DND-41 (cell line): Measurements from ENCODE around the gene IQGAP3.

Source experiments
- ATAC-seq: fragments of 200-7000 bp; cut with Tn5 transposase; 3 replicates; pipeline ENCODE4 v1.9.1; 2021; ENCODE audit warnings: low read depth; ENCODE audit not compliant: insufficient read depth
- DNase-seq: peaks from one replicate; pipeline ENCODE4 v3.0.0-alpha.2; 2020
- H2AFZ ChIP-seq: 2 replicates; pipeline ENCODE4 v1.6.0; 2012; ENCODE audit warnings: low read depth, low read length
- H3K27ac ChIP-seq: 2 replicates; pipeline ENCODE4 v1.5.1; 2012; ENCODE audit warnings: low read length, inconsistent platforms
- H3K27me3 ChIP-seq: fragments of 200-600 bp; sonication (generic); 2 replicates; pipeline ENCODE4 v1.6.0; 2012; ENCODE audit warnings: low read length, mild to moderate bottlenecking, inconsistent platforms; ENCODE audit not compliant: insufficient read depth, poor library complexity
- H3K36me3 ChIP-seq: 2 replicates; pipeline ENCODE4 v1.5.1; 2012; ENCODE audit warnings: low read length, inconsistent platforms; ENCODE audit not compliant: insufficient read depth
- H3K4me1 ChIP-seq: 2 replicates; pipeline ENCODE4 v1.5.1; 2012; ENCODE audit warnings: mild to moderate bottlenecking, low read length; ENCODE audit not compliant: insufficient read depth
- H3K4me2 ChIP-seq: 2 replicates; pipeline ENCODE4 v1.6.0; 2012; ENCODE audit warnings: mild to moderate bottlenecking, moderate library complexity, low read length, inconsistent platforms; ENCODE audit not compliant: insufficient read depth
- H3K4me3 ChIP-seq, 2 experiments: fragments of 200-600 bp in 1 of 2; shearing (Covaris generic) in 1 of 2; 2 replicates each; pipeline ENCODE4 v1.5.1; 2012 to 2016; ENCODE audit warnings: inconsistent platforms in 2 of 2, low read length in 2 of 2, mild to moderate bottlenecking in 2 of 2, low read depth in 1 of 2, moderate library complexity in 1 of 2
- H3K79me2 ChIP-seq: 2 replicates; pipeline ENCODE4 v1.6.0; 2012; ENCODE audit warnings: low read length, inconsistent platforms; ENCODE audit not compliant: insufficient read depth
- H3K9ac ChIP-seq: 2 replicates; pipeline ENCODE4 v1.6.0; 2012; ENCODE audit warnings: low read depth, mild to moderate bottlenecking, inconsistent platforms, low read length, moderate library complexity
- H3K9me3 ChIP-seq: 2 replicates; pipeline ENCODE4 v1.5.1; 2012; ENCODE audit warnings: low read length, moderate library complexity, mild to moderate bottlenecking, inconsistent platforms; ENCODE audit not compliant: insufficient read depth, severe bottlenecking
- H4K20me1 ChIP-seq: 2 replicates; pipeline ENCODE4 v1.6.0; 2012; ENCODE audit warnings: low read length; ENCODE audit not compliant: insufficient read depth
- EZH2 ChIP-seq: IDR thresholded peaks from 3 replicates; pipeline ENCODE4 v1.6.1; 2012; ENCODE audit warnings: borderline replicate concordance, low read depth, mild to moderate bottlenecking, moderate library complexity, low read length, inconsistent platforms; ENCODE audit not compliant: severe bottlenecking
- TF ChIP-seq, protein P1 (sequence below): IDR thresholded peaks from 2 replicates; pipeline ENCODE4 v1.5.1; 2012; ENCODE audit warnings: borderline replicate concordance, low read length, moderate library complexity, mild to moderate bottlenecking; ENCODE audit not compliant: poor library complexity, severe bottlenecking; ENCODE audit errors: extremely low read depth

Gene IQGAP3

DNA sequence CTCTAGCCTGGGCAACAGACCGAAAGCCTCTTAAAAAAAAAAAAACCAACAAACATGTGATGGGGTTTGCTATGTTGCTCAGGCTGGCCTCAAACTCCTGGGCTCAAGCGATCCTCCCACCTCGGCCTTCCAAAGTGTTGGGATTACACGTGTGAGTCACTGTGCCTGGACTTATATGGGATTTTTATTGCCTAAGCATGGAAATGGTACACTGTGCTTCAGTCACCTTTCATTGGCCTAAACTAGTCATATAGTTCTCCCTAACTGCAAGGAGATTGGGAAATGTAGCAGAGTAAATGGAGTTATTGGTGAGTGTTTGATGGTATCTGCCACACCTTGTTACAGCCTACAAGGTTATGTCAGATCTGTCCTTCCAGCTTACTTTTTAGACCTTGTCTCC lies 54.6 kb downstream of the IQGAP3 start:
- Histone ChIP-seq H3K36me3 (no peaks in the 10 kb centered on the region), H3K9me3 (no peaks in the 10 kb centered on the region), H3K4me1 (no peaks in the 10 kb centered on the region), H2AFZ (no peak overlapping the region), H4K20me1 (no peaks in the 10 kb centered on the region), H3K79me2 (no peaks in the 10 kb centered on the region), H3K27me3 (peaks cover 3% of the 10 kb centered on the region), H3K27ac (no peak overlapping the region), H3K4me3 (no peak overlapping the region), H3K4me2 (no peak overlapping the region), H3K9ac (no peak overlapping the region)
- DNase-seq (no peak), ATAC-seq (no peak)
- TF ChIP-seq EZH2 = no peak
- TF ChIP-seq, protein P1, sequence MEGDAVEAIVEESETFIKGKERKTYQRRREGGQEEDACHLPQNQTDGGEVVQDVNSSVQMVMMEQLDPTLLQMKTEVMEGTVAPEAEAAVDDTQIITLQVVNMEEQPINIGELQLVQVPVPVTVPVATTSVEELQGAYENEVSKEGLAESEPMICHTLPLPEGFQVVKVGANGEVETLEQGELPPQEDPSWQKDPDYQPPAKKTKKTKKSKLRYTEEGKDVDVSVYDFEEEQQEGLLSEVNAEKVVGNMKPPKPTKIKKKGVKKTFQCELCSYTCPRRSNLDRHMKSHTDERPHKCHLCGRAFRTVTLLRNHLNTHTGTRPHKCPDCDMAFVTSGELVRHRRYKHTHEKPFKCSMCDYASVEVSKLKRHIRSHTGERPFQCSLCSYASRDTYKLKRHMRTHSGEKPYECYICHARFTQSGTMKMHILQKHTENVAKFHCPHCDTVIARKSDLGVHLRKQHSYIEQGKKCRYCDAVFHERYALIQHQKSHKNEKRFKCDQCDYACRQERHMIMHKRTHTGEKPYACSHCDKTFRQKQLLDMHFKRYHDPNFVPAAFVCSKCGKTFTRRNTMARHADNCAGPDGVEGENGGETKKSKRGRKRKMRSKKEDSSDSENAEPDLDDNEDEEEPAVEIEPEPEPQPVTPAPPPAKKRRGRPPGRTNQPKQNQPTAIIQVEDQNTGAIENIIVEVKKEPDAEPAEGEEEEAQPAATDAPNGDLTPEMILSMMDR = no peak

DNA sequence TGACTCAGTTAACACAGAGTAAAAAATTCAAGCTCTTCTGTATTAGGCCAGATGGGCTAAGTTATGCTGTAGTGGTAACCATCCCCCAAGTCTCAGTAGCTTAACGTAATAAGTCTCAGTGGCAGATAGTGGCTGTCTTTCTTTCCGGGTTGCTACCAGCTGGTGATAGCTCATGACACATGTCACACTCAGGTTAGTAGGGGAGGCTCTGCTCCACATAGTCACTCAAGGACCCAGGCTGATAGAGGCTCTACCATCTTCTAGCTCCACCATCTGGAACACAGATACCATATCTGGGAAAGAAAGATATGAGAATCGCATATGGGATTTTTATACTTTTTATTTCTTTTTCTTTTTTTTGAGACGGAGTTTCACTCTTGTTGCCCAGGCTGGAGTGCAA lies 55.5 kb downstream of the IQGAP3 start:
- no peaks in the 10 kb centered on the region for H3K79me2 ChIP-seq
- H3K27me3 ChIP-seq = peaks cover 3% of the 10 kb centered on the region
- no peak overlapping the region for H3K9ac ChIP-seq
- H3K4me2 ChIP-seq = no peak overlapping the region
- H3K27ac ChIP-seq = no peak overlapping the region
- DNase-seq (no peak), ATAC-seq (no peak; the same call in 2 of the 3 replicates)
- no peaks in the 10 kb centered on the region for H3K9me3 ChIP-seq
- no peaks in the 10 kb centered on the region for H3K36me3 ChIP-seq
- H3K4me1 ChIP-seq = no peaks in the 10 kb centered on the region
- TF ChIP-seq EZH2 = no peak
- TF ChIP-seq, protein P1 = no peak
- H4K20me1 ChIP-seq = no peaks in the 10 kb centered on the region
- H2AFZ ChIP-seq = no peak overlapping the region
- H3K4me3 ChIP-seq = no peak overlapping the region

DNA sequence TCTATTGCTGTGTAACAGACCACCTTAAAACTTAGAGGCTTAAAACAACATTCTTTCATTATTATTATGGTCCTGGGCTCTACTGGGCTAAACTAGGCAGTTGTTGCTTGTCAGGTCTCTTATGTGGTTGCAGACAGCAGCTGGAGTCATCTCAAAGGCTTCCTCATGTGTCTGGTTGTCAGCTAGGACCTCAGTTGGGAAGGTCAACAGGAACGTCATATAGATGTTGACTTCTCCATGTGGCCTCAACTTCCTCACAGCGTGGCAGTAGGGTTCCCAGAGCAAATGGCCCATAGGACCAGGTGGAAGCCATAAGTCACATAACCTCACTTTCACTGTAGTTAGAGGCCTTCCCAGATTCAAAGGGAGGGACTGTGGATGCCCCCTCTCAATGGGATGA lies 56.4 kb downstream of the IQGAP3 start:
- TF ChIP-seq, protein P1 = no peak
- TF ChIP-seq EZH2 = no peak
- no peaks in the 10 kb centered on the region for H4K20me1 ChIP-seq
- ATAC-seq = no peak
- no peaks in the 10 kb centered on the region for H3K36me3 ChIP-seq
- H2AFZ ChIP-seq = no peak overlapping the region
- no peak overlapping the region for H3K27ac ChIP-seq
- H3K9me3 ChIP-seq = no peaks in the 10 kb centered on the region
- no peak for DNase-seq
- H3K79me2 ChIP-seq = no peaks in the 10 kb centered on the region
- H3K4me1 ChIP-seq = no peaks in the 10 kb centered on the region
- peaks cover 3% of the 10 kb centered on the region for H3K27me3 ChIP-seq
- H3K4me2 ChIP-seq = no peak overlapping the region
- H3K9ac ChIP-seq = no peak overlapping the region
- no peak overlapping the region for H3K4me3 ChIP-seq

DNA sequence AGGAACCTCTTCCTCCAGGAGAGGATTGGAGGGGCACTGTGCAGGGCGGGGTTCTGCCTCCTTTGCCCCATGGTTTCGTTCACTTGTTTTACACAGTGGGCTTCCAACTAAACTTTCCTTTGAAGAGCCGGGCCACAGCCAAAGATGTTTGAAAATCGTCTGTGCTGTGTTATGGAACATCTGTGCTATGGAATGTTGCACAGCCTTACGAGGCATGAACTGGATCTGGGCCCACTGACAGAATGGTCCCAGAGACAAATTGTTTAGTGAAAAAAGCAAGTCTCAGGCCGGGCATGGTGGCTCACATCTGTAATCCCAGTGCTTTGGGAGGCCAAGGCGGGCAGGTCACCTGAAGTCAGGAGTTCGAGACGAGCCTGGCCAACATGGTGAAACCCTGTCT lies 59.2 kb downstream of the IQGAP3 start:
- no peak overlapping the region for H3K4me3 ChIP-seq
- ATAC-seq (no peak), DNase-seq (no peak)
- no peak overlapping the region for H2AFZ ChIP-seq
- H3K27me3 ChIP-seq = peaks cover 3% of the 10 kb centered on the region
- H3K4me1 ChIP-seq = no peaks in the 10 kb centered on the region
- H3K79me2 ChIP-seq = no peaks in the 10 kb centered on the region
- no peak overlapping the region for H3K27ac ChIP-seq
- no peaks in the 10 kb centered on the region for H3K9me3 ChIP-seq
- H4K20me1 ChIP-seq = no peaks in the 10 kb centered on the region
- no peak overlapping the region for H3K4me2 ChIP-seq
- H3K36me3 ChIP-seq = no peaks in the 10 kb centered on the region
- no peak overlapping the region for H3K9ac ChIP-seq
- TF ChIP-seq EZH2 = no peak
- TF ChIP-seq, protein P1 = no peak
